IMR-90 (cell line): Measurements from ENCODE around the gene CYP20A1. TPM values are rescaled to one million over a fixed set of nuclear protein-coding genes. Genes with fewer than 3 reads are reported as not detected.

Source experiments
- ATAC-seq: fragments of 200-7000 bp; cut with Tn5 transposase; 2 replicates; pipeline ENCODE4 v1.9.1; 2020; ENCODE audit warnings: low read depth, mild to moderate bottlenecking, moderate library complexity
- BruUV-seq: library from RNA; stranded (reverse); fragments of 400-500 nt; replicated peaks from 2 replicates; lab custom pipeline; 2021; lab: Mats Ljungman, UMichigan
- CTCF ChIA-PET: fragments of 300-600 bp; formaldehyde crosslinking; extraction: SDS; loops from one replicate; lab custom pipeline; 2021; ENCODE audit warnings: antibody characterized with exemption; lab: Yijun Ruan, JAX
- POLR2A ChIA-PET: fragments of 300-600 bp; sonication (Branson Sonifier 250); formaldehyde crosslinking; loops from one replicate; lab custom pipeline; 2022; ENCODE audit warnings: antibody characterized with exemption; ENCODE audit not compliant: unreplicated experiment; lab: Charles Lee
- DNase-seq: peaks from one replicate; pipeline ENCODE4 v3.0.0; 2013
- H2AFZ ChIP-seq: replicated peaks from 2 replicates; pipeline ENCODE3; 2013; ENCODE audit warnings: low read length, mild to moderate bottlenecking; ENCODE audit not compliant: poor library complexity
- H2AK5ac ChIP-seq: 2 replicates; pipeline ENCODE4 v1.6.1; 2013; ENCODE audit warnings: low read depth, low read length, inconsistent platforms
- H2AK9ac ChIP-seq: replicated peaks from 2 replicates; pipeline ENCODE3; 2013; ENCODE audit warnings: mild to moderate bottlenecking, low read depth, low read length, moderate library complexity; ENCODE audit not compliant: poor library complexity
- H2BK120ac ChIP-seq: 2 replicates; pipeline ENCODE4 v1.6.1; 2013; ENCODE audit warnings: low read depth, low read length, inconsistent platforms
- H2BK15ac ChIP-seq: 3 replicates; pipeline ENCODE4 v1.6.1; 2013; ENCODE audit warnings: low read depth, low read length, inconsistent platforms
- H2BK20ac ChIP-seq: 2 replicates; pipeline ENCODE4 v1.6.1; 2013; ENCODE audit warnings: low read depth, mild to moderate bottlenecking, inconsistent platforms, low read length, moderate library complexity
- H2BK5ac ChIP-seq: 2 replicates; pipeline ENCODE4 v1.6.1; 2013; ENCODE audit warnings: mild to moderate bottlenecking, low read depth, low read length, inconsistent platforms; ENCODE audit not compliant: poor library complexity, severe bottlenecking
- H3K14ac ChIP-seq: replicated peaks from 2 replicates; pipeline ENCODE4 v1.6.1; 2013; ENCODE audit warnings: low read depth, low read length, inconsistent platforms
- H3K18ac ChIP-seq: 2 replicates; pipeline ENCODE4 v1.6.1; 2013; ENCODE audit warnings: low read depth, low read length, control low read depth
- H3K23ac ChIP-seq: 2 replicates; pipeline ENCODE4 v1.6.1; 2013; ENCODE audit warnings: low read depth, low read length, inconsistent platforms
- H3K27ac ChIP-seq: 2 replicates; pipeline ENCODE4 v1.5.1; 2013; ENCODE audit warnings: mild to moderate bottlenecking, control low read depth, low read length; ENCODE audit not compliant: insufficient read depth
- H3K27me3 ChIP-seq: 2 replicates; pipeline ENCODE4 v1.6.1; 2013; ENCODE audit warnings: low read length; ENCODE audit not compliant: control insufficient read depth, insufficient read depth
- H3K36me3 ChIP-seq: 2 replicates; pipeline ENCODE4 v1.6.1; 2013; ENCODE audit warnings: low read length, mixed read lengths; ENCODE audit not compliant: control insufficient read depth, insufficient read depth
- H3K4ac ChIP-seq: 2 replicates; pipeline ENCODE4 v1.6.1; 2013; ENCODE audit warnings: low read depth, low read length, inconsistent platforms
- H3K4me1 ChIP-seq: 2 replicates; pipeline ENCODE4 v1.6.1; 2013; ENCODE audit warnings: low read length, mixed read lengths; ENCODE audit not compliant: control insufficient read depth, insufficient read depth
- H3K4me2 ChIP-seq: 2 replicates; pipeline ENCODE4 v1.6.1; 2013; ENCODE audit warnings: low read depth, mild to moderate bottlenecking, control low read depth, low read length, moderate library complexity
- H3K4me3 ChIP-seq: 2 replicates; pipeline ENCODE4 v1.5.1; 2013; ENCODE audit warnings: low read depth, mild to moderate bottlenecking, control low read depth, low read length, moderate library complexity; ENCODE audit not compliant: insufficient read depth
- H3K56ac ChIP-seq: 2 replicates; pipeline ENCODE4 v1.6.1; 2013; ENCODE audit warnings: low read length, inconsistent platforms; ENCODE audit not compliant: insufficient read depth; ENCODE audit errors: extremely low read depth
- H3K79me1 ChIP-seq, 2 experiments: 2 replicates each; pipeline ENCODE4 v1.6.1; 2013; ENCODE audit warnings: low read length in 2 of 2, inconsistent platforms in 1 of 2, low read depth in 1 of 2
- H3K9ac ChIP-seq: 2 replicates; pipeline ENCODE4 v1.6.1; 2013; ENCODE audit warnings: low read depth, low read length, control low read depth
- H3K9me1 ChIP-seq: 2 replicates; pipeline ENCODE4 v1.6.1; 2013; ENCODE audit warnings: low read length, inconsistent platforms; ENCODE audit not compliant: insufficient read depth
- H3K9me3 ChIP-seq: 2 replicates; pipeline ENCODE4 v1.6.1; 2013; ENCODE audit warnings: low read length; ENCODE audit not compliant: control insufficient read depth, insufficient read depth
- H4K20me1 ChIP-seq: 2 replicates; pipeline ENCODE4 v1.6.1; 2013; ENCODE audit warnings: low read length, inconsistent platforms; ENCODE audit not compliant: insufficient read depth
- H4K5ac ChIP-seq: 2 replicates; pipeline ENCODE4 v1.6.1; 2013; ENCODE audit warnings: mild to moderate bottlenecking, low read depth, low read length, control low read depth
- H4K8ac ChIP-seq, 2 experiments: 2 replicates each; pipeline ENCODE4 v1.6.1; 2013; ENCODE audit warnings: low read depth in 2 of 2, low read length in 2 of 2, control low read depth in 1 of 2, inconsistent platforms in 1 of 2
- H4K91ac ChIP-seq: 2 replicates; pipeline ENCODE4 v1.6.1; 2013; ENCODE audit warnings: low read depth, low read length, inconsistent platforms; ENCODE audit not compliant: insufficient read depth
- BHLHE40 ChIP-seq: fragments of 150-350 bp; IDR thresholded peaks from 2 replicates; pipeline ENCODE4 v1.6.1; 2016; ENCODE audit warnings: mild to moderate bottlenecking, low read depth, low read length
- CEBPB ChIP-seq: IDR thresholded peaks from 2 replicates; pipeline ENCODE4 v1.6.1; 2012; ENCODE audit warnings: low read depth, low read length, improper control_type of control experiment
- CHD1 ChIP-seq: IDR thresholded peaks from 2 replicates; pipeline ENCODE4 v1.6.1; 2012; ENCODE audit warnings: low read depth, low read length, improper control_type of control experiment
- CTCF ChIP-seq: conservative IDR thresholded peaks from 2 replicates; pipeline ENCODE4 v1.5.1; 2012; ENCODE audit warnings: mild to moderate bottlenecking, low read depth, low read length, improper control_type of control experiment
- FOS ChIP-seq: fragments of 150-350 bp; IDR thresholded peaks from 2 replicates; pipeline ENCODE4 v1.6.1; 2016; ENCODE audit warnings: low read depth, low read length
- MAFK ChIP-seq: IDR thresholded peaks from 2 replicates; pipeline ENCODE4 v1.6.1; 2012; ENCODE audit warnings: low read depth, low read length, improper control_type of control experiment
- MAZ ChIP-seq: IDR thresholded peaks from 2 replicates; pipeline ENCODE4 v1.6.1; 2012; ENCODE audit warnings: low read depth, mild to moderate bottlenecking, low read length, improper control_type of control experiment, moderate library complexity, borderline replicate concordance
- MXI1 ChIP-seq: IDR thresholded peaks from 2 replicates; pipeline ENCODE4 v1.6.1; 2012; ENCODE audit warnings: low read depth, mild to moderate bottlenecking, low read length, moderate library complexity, borderline replicate concordance
- NFE2L2 ChIP-seq: fragments of 150-350 bp; IDR thresholded peaks from 2 replicates; pipeline ENCODE4 v1.6.1; 2016; ENCODE audit warnings: low read depth, mild to moderate bottlenecking, low read length
- POLR2A ChIP-seq: IDR thresholded peaks from 2 replicates; pipeline ENCODE4 v1.6.1; 2012; ENCODE audit warnings: mild to moderate bottlenecking, low read depth, low read length
- RAD21 ChIP-seq: IDR thresholded peaks from 2 replicates; pipeline ENCODE4 v1.6.1; 2012; ENCODE audit warnings: low read length, improper control_type of control experiment
- RFX5 ChIP-seq: IDR thresholded peaks from 2 replicates; pipeline ENCODE4 v1.8.0; 2012; ENCODE audit warnings: low read depth, mild to moderate bottlenecking, low read length, moderate library complexity
- SMC3 ChIP-seq: fragments of 150-350 bp; IDR thresholded peaks from 2 replicates; pipeline ENCODE4 v1.6.1; 2016; ENCODE audit warnings: low read depth, mild to moderate bottlenecking, antibody characterized with exemption, low read length, moderate library complexity
- USF2 ChIP-seq: fragments of 150-350 bp; IDR thresholded peaks from 2 replicates; pipeline ENCODE4 v1.6.1; 2017; ENCODE audit warnings: mild to moderate bottlenecking, antibody characterized with exemption, low read length, low read depth
- WGBS, 2 experiments: methylation state at CpG; one replicate each; pipeline versions ENCODE4 v1.1.5 to v1.1.7; 2013; ENCODE audit warnings: missing lambda C conversion rate in 2 of 2; ENCODE audit not compliant: insufficient read length in 1 of 2; ENCODE audit errors: extremely low coverage in 2 of 2; 5-methylcytosine and 5-hydroxymethylcytosine counted together
- dilution Hi-C: fragments of 300-500 bp; cut with HindIII; formaldehyde crosslinking; loops from one replicate; pipeline ENCODE4 v1.14.3; 2018; ENCODE audit warnings: low sequenced_read_pairs; ENCODE audit not compliant: unreplicated experiment
- in situ Hi-C: fragments of 300-500 bp; cut with MboI; formaldehyde crosslinking; loops from 3 replicates; pipeline ENCODE4 v1.14.3; 2019; ENCODE audit warnings: low sequenced_read_pairs, inconsistent platforms, mixed read lengths
- intact Hi-C: fragments of 100-400 bp; cut with micrococcal nuclease; formaldehyde crosslinking; loops from 2 replicates; pipeline ENCODE4 v1.10.0; 2022
- polyA plus RNA-seq, 3 experiments: library from polyadenylated mRNA; depleted of rRNA; stranded (reverse); fragments of >200 nt; gene quantifications; 2 replicates each; pipeline ENCODE4 v1.2.3, GENCODE V29; 2012; ENCODE audit warnings: low replicate concordance in 1 of 3
- total RNA-seq: library from RNA; depleted of rRNA; stranded (reverse); fragments of >200 nt; gene quantifications from 2 replicates; pipeline ENCODE4 v1.2.3, GENCODE V29; 2012
- TF ChIP-seq, protein P1 (sequence below): fragments of 150-350 bp; IDR thresholded peaks from 2 replicates; pipeline ENCODE4 v1.6.1; 2016; ENCODE audit warnings: low read depth, mild to moderate bottlenecking, low read length, moderate library complexity, borderline replicate concordance

CYP20A1 gene
- total and polyA plus RNA-seq, 2 of the 4 experiments (the other 2 are of a cell fraction) = 7.0 to 16.8 TPM

GRCh38 chr2:203261326-203262159 is 22.7 kb downstream of the CYP20A1 start:
- Histone ChIP-seq H3K9ac (no peak overlapping the region), H4K20me1 (no peaks in the 10 kb centered on the region), H2AK5ac (no peak overlapping the region), H2AK9ac (peak overlapping the region; percentile 52), H3K36me3 (peaks cover 19% of the 10 kb centered on the region), H3K56ac (no peak overlapping the region), H4K5ac (no peak overlapping the region), H2AFZ (peak overlapping the region; percentile 3), H3K4me3 (no peak overlapping the region), H2BK5ac (no peak overlapping the region), H3K14ac (no peak overlapping the region), H3K18ac (no peak overlapping the region), H3K79me1 (peaks cover 15 to 33% of the 10 kb centered on the region in 2 experiments), H3K9me1 (0 out of 2 replicates have a peak, but pooled peaks cover 5% of the 10 kb centered on the region), H2BK20ac (no peak overlapping the region), H3K4me1 (no peaks in the 10 kb centered on the region), H3K9me3 (no peaks in the 10 kb centered on the region), H3K4me2 (no peak overlapping the region), H3K23ac (no peak overlapping the region), H2BK120ac (no peak overlapping the region), H4K8ac (no peak overlapping the region), H3K27ac (no peak overlapping the region), H2BK15ac (no peak overlapping the region), H4K91ac (no peak overlapping the region), H3K27me3 (no peaks in the 10 kb centered on the region), H3K4ac (no peak overlapping the region)
- DNase-seq (no peak), ATAC-seq (no peak)
- dilution Hi-C loops (no loop called here), intact Hi-C loops (loop anchor here (10.0 kb wide), 1 partner anchor 163 kb away; no protein-coding TSS in a partner anchor), in situ Hi-C loops (no loop called here)
- no TSS peak for BruUV-seq
- ChIA-PET POLR2A (interaction anchor here (0.6 kb wide), 1 partner anchor 390 kb away, joined by 3 read pairs; no protein-coding TSS in a partner anchor), CTCF (no interaction called here)
- no CpG with 5 or more reads among the region's 3 CpGs for whole genome bisulfite sequencing, 2 experiments
- TF ChIP-seq CEBPB = no peak
- no peak for TF ChIP-seq SMC3
- TF ChIP-seq CHD1 = no peak
- no peak for TF ChIP-seq BHLHE40
- TF ChIP-seq MAFK = no peak
- no peak for TF ChIP-seq CTCF
- no peak for TF ChIP-seq MAZ
- TF ChIP-seq, protein P1, sequence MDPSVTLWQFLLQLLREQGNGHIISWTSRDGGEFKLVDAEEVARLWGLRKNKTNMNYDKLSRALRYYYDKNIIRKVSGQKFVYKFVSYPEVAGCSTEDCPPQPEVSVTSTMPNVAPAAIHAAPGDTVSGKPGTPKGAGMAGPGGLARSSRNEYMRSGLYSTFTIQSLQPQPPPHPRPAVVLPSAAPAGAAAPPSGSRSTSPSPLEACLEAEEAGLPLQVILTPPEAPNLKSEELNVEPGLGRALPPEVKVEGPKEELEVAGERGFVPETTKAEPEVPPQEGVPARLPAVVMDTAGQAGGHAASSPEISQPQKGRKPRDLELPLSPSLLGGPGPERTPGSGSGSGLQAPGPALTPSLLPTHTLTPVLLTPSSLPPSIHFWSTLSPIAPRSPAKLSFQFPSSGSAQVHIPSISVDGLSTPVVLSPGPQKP = no peak
- TF ChIP-seq RFX5 = no peak
- no peak for TF ChIP-seq NFE2L2
- TF ChIP-seq MXI1 = no peak
- TF ChIP-seq RAD21 = no peak
- TF ChIP-seq USF2 = no peak
- no peak for TF ChIP-seq POLR2A
- no peak for TF ChIP-seq FOS
